SKM-1 (cell line): Measurements from ENCODE around the gene CACNA2D3.
"Not testable (repeated sequence)": the region's sequence is repeated elsewhere in the genome, so short reads cannot be mapped to it uniquely, and the experiment has no call there.

ENCODE experiments used
- DNase-seq: peaks from one replicate; lab custom pipeline; 2025; ENCODE audit not compliant: unreplicated experiment; lab: John Stamatoyannopoulos, UW

Gene CACNA2D3

DNA sequence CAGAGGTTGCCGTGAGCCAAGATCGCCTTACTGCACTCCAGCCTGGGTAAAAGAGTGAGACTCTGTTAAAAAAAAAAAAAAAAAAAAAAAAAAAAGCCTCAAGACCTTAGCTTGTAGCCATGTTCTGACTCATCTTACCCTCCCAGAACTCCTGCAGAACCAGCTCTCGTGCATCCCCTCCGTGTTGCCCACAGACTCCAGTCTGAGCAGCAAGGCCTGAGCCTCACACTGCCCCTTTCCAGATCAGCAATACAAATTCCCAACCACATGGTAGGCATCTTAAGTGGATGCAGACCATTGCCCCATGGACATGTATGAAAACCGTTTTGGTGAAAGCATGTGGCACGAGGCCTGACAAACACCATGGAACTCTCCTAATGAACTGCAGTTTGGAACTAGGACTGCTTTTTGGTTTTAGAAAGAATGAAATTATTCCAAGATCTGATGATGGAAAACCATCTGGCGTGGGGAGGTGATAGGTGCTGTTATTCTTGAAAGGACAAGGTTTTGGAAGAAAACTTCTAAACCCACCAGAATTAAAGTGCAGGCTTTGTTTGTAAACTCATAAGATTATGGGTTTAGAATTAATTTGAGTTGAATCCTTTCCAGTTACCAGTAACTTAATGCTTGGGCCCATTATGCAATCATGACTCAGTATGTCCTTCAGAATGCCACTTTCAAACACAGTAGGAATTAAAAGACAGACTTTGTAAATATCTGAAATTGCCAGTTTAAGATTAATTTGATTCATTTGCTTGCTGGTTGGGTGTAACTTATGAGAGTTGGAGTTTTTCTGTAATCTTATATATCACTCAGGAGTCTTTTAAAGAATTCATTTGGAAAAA lies 969.3 kb downstream of the CACNA2D3 start:
- no peak for DNase-seq

DNA sequence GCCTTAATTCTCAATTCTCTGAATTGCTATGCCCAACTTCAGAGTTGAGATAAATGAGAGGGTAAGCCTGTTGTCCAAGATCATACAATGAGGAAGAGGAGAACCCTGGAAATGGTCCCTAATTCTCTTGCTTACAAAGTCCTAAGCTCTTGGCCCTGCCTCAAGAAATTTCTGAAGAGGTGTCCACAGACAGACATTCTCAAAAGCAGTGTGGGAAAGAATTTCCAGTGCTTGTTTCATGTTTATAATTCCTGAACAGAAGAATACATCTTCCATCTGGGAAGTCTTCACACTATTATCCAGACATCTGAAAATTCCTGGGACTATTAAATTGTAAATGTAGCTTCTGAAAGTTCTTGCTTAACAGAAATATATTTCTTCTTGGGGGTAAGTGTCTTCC lies 972.3 kb downstream of the CACNA2D3 start:
- DNase-seq, result no peak

DNA sequence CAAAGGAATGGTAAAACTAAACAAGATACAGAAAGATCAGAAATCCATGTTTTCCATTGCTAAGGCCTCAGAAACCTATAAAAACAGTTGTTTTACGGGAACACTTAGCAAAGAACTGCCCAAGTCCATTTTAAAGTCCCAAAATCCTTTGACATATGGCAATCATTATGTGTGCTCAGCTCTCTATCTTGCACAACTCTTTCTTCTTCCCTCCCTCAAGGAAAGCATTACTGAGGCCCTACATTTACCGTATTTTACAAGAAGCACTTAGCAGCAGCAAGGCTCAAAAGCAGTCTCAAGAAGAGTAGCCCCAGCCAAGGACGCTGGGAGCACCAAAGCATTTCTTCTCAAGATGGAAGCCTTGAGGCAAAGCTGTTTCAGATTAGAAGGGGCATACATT lies 975.1 kb downstream of the CACNA2D3 start:
- no peak for DNase-seq

DNA sequence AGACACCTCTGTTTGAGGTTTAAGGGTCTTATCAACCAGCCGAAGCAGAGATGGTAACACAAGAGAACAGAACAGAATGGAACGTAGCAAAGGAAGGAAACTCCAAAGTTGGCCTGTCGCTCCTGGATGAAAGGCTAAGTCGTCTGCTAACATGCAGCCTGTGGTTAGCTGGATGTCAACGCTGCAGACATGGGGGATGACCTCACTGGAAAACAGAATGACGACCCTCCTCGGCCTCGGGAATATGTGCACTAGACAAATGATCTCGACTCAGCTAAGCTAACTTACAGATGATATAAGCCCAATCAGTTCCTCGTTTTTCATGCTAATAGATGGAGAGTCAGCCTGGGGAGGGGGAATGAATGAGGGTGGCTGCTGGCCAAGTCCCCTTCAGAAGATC lies 983.3 kb downstream of the CACNA2D3 start:
- no peak for DNase-seq

DNA sequence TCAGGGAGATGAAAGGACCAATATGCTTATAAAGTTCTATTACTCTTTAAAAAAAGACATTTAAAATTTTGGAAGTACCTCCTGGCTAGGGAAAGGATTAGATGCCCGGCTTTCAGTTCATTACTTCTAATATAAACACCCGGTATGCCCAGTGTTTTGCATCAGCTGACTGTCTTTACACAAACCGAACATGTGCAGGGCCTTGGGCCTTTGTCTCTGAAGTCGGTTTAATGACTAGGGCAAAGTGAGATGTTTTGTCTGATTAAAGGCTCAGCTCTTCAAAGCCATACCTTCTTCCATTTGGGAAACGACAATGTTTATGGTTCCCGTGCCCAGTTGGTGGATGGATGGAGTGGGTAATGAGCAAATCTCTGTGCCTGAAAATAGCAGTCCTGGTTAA lies 984.8 kb downstream of the CACNA2D3 start:
- DNase-seq, result no peak

GRCh38 chr3:55111906-55112305 lies 989.6 kb downstream of the CACNA2D3 start:
- DNase-seq, result not testable (repeated sequence)

DNA sequence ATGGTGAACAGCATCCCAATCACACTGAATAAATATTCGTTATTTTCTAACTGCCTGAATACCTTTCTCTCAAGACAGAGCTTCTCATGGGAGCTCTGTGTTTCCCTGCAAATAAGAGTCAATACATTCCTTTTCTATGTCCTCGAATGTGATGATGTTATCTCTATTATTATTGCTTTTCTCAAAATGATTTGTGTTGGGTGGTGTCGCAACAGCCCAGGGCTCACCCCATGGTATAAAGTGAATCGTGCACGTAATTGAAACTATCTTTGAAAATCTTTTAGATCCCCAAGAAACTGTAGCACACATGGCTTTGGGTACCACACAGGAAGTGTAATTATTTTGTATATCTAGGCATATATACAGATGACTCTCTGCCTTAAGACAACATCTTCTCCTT lies 996.1 kb downstream of the CACNA2D3 start:
- no peak for DNase-seq

DNA sequence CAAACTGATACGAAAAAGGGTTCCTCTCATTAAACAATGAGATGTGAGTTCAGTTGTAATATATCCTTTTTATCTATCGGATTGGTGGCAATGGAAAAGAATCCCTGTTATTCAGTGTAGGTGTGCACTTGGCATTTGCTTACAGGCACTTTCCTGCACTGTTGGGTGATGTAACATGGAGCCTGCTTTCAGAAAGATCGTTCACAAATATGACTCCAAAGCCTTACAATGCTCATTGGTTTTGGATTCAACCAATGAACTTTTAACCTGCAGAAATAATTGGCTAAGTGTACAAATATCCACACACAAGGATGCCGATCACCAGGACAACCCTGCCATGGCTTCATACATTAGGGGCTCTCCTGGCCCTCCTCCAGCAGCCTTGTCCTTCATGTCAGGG lies 996.9 kb downstream of the CACNA2D3 start:
- DNase-seq, result no peak

DNA sequence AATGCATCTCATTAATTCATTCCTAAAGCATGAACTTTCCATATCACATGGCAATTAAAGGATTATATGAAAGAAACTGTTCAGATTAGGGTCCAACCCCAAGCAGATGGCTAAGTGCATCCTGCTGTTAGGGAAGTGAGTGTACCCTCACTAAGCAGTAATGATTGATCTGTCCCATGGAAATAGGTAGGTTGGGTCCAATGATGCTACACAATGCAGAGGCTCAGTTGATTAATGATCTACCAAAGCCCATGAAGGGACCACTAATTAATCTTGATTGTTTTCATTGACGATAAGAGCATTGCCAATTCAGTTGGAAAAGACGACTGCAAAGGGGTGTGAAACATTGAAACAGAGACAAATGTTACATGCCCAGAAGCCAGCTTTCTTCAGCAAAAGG lies 1000.0 kb downstream of the CACNA2D3 start:
- DNase-seq, result no peak
